ENCODE results near the gene NR3C2. TPM values are rescaled to one million over a fixed set of nuclear protein-coding genes. Genes with fewer than 3 reads are reported as not detected.

The NR3C2 gene
- total RNA-seq, 1 donor from 2014 or later = 31.4 TPM

DNA sequence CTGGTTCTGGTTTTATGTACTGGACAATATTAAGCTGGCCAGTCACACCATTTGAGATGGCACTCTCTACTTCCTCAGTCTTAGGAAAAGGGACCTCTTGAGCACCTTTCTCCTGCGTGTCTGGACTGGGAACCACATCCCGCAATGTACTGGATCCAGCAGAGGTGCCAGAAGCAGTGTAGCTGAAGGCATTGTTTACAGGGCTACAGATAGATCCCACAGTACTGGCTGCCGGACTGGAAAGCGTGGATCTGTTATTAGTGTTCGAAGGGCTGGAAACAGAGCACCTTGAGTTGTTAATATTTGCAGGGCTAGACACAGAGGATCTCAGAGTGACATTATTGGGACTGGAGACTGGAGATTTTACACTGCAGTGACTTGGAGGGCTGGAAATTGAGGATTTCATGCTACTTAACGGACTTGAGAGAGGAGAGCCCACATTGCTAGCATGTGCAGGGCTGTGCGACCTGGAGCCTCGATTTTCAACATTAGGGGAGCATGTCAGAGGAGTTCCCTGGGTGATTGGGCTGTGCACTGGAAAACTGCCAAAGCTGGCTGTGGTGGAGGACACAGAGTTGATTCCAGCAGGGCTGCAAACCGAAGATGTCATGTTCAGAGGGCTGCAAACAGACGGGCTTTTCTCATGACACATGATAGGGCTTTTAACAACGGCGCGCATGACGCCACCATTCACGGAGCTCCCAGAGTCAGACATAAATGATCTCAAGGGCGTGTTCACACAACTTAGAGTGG lies 6.4 kb downstream of the NR3C2 start:
- intact Hi-C loops (cut with DNase I) = no loop called here
- no peaks in the 10 kb centered on the region for H3K36me3 ChIP-seq
- H3K9me3 ChIP-seq = no peaks in the 10 kb centered on the region
- peaks cover 68% of the 10 kb centered on the region for H3K4me1 ChIP-seq
- peak overlapping the region; percentile 44 for H3K27ac ChIP-seq
- TF ChIP-seq, protein P1, sequence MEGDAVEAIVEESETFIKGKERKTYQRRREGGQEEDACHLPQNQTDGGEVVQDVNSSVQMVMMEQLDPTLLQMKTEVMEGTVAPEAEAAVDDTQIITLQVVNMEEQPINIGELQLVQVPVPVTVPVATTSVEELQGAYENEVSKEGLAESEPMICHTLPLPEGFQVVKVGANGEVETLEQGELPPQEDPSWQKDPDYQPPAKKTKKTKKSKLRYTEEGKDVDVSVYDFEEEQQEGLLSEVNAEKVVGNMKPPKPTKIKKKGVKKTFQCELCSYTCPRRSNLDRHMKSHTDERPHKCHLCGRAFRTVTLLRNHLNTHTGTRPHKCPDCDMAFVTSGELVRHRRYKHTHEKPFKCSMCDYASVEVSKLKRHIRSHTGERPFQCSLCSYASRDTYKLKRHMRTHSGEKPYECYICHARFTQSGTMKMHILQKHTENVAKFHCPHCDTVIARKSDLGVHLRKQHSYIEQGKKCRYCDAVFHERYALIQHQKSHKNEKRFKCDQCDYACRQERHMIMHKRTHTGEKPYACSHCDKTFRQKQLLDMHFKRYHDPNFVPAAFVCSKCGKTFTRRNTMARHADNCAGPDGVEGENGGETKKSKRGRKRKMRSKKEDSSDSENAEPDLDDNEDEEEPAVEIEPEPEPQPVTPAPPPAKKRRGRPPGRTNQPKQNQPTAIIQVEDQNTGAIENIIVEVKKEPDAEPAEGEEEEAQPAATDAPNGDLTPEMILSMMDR (IDR thresholded peaks at IDR 0.05) = no peak
- H3K4me3 ChIP-seq = no peak overlapping the region
- no peak for DNase-seq
- H3K27me3 ChIP-seq (ENCODE audit: low read depth) = no peaks in the 10 kb centered on the region
- ATAC-seq = no peak

DNA sequence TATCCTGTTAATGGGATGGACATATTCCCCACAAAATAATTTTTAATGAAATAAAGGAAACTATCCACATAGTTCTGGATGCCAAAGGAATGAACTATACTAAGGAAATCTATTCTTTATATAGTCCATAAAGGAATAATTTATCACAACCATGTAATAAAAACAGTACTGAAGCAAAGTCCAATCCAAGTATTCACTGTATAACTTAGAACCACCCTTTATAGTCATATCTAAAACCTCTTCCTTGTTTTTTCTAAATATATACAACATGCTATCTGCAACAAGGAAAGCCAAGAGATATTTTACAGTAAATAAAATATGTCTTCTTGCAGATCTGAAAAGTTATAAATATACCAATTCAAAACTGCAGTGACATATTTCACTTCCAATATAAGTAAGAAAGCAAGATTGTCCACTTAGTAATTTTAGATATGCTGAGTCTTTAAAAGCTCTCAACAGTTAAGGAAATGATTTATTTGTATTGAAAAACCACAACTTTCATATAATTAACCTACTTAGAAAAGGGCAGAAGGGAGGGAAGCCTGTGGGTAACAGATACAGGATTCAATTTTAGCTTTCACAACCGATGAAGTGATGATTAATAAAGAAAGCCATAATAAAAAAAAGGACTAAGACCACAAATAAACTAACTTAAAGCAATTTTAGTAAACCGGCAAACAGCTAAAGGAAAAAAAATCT lies 8.0 kb downstream of the NR3C2 start:
- DNase-seq (no peak), ATAC-seq (no peak)
- H3K27ac ChIP-seq = no peak overlapping the region
- no peaks in the 10 kb centered on the region for H3K9me3 ChIP-seq
- peaks cover 57% of the 10 kb centered on the region for H3K4me1 ChIP-seq
- TF ChIP-seq, protein P1 (IDR thresholded peaks at IDR 0.05) = no peak
- intact Hi-C loops (cut with DNase I) = no loop called here
- H3K4me3 ChIP-seq = no peak overlapping the region
- no peaks in the 10 kb centered on the region for H3K36me3 ChIP-seq
- H3K27me3 ChIP-seq (ENCODE audit: low read depth) = no peaks in the 10 kb centered on the region

DNA sequence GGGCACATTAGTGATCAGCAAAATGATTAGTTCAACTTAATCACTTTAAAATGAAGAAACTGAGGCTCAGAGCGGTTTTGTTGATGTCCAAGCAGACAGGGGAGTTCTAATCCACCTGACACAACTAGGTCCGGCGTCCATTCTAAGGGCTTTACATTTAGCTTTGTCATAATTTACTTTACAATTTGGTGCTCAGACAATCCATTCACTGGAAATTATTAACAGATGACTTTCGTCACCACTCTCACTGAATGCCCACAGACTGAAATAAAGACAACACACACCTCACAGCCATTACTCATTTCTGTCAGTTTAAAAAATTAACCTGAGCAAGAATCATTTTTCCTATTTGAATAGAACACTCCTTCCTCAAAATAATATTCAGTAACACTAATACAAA lies 10.8 kb downstream of the NR3C2 start:
- DNase-seq (no peak), ATAC-seq (peak in 1 of 2 donors; percentile 81)
- Histone ChIP-seq H3K9me3 (no peaks in the 10 kb centered on the region), H3K36me3 (no peaks in the 10 kb centered on the region), H3K4me3 (no peak overlapping the region), H3K27ac (no peak overlapping the region), H3K4me1 (peaks cover 43% of the 10 kb centered on the region), H3K27me3 (ENCODE audit: low read depth) (no peaks in the 10 kb centered on the region)
- TF ChIP-seq, protein P1 (IDR thresholded peaks at IDR 0.05) = no peak
- intact Hi-C loops (cut with DNase I) = no loop called here

DNA sequence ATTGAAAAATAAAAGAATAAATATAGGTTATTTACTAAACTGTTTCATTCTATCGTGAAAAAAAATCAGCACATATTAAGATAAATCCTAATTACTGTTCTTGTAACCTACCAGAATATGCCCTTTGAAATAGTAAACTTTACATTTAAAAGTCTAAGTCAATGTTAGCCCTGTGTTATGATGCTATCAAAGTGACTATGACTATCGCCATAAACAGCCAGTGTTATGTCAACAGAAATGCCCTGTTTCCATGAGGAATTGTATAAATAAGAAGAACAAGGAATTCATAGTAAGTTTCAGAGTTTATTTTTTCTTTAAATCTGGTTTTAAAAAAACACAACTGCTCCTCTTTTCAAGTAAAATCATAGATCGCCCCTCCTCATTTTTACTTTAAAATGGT lies 11.4 kb downstream of the NR3C2 start:
- H3K4me1 ChIP-seq = peaks cover 39% of the 10 kb centered on the region
- no peak overlapping the region for H3K4me3 ChIP-seq
- ATAC-seq (no peak), DNase-seq (no peak)
- intact Hi-C loops (cut with DNase I) = no loop called here
- no peaks in the 10 kb centered on the region for H3K27me3 ChIP-seq (ENCODE audit: low read depth)
- no peak overlapping the region for H3K27ac ChIP-seq
- no peaks in the 10 kb centered on the region for H3K9me3 ChIP-seq
- no peaks in the 10 kb centered on the region for H3K36me3 ChIP-seq
- TF ChIP-seq, protein P1 (IDR thresholded peaks at IDR 0.05) = no peak

DNA sequence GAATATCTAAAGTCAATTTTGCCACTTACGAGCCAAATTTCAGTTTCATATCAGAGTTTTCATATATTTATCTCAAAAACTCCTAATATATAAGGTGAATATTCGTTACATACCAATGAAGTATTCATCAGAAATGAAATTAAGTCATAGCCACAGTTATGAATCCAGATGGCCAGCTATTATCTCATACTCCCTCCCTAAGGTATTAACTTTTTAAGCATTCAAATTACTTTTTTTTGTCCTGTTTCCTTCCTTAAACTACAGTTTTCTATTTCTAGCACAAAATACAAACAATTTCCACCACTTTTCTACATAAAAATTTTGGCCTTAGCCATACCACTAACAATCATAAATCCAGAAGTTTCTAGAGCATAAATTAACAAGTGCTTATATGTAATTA lies 13.0 kb downstream of the NR3C2 start:
- TF ChIP-seq, protein P1 (IDR thresholded peaks at IDR 0.05) = no peak
- Histone ChIP-seq H3K36me3 (no peaks in the 10 kb centered on the region), H3K9me3 (no peaks in the 10 kb centered on the region), H3K27ac (no peak overlapping the region), H3K4me3 (no peak overlapping the region), H3K4me1 (peaks cover 22% of the 10 kb centered on the region), H3K27me3 (ENCODE audit: low read depth) (no peaks in the 10 kb centered on the region)
- ATAC-seq = no peak
- intact Hi-C loops (cut with DNase I) = no loop called here
- DNase-seq = no peak

Data from lower lobe of right lung (tissue), 2 donors.